NCI-H2196 treated with DMSO at 0.1 percent for 48 hours (cell line): ENCODE data around the gene ATG10.
"Not testable (repeated sequence)": the region's sequence is repeated elsewhere in the genome, so short reads cannot be mapped to it uniquely, and the experiment has no call there.

Experiments
- DNase-seq: peaks from one replicate; lab custom pipeline; 2025; ENCODE audit not compliant: unreplicated experiment; lab: John Stamatoyannopoulos, UW

The ATG10 gene

DNA sequence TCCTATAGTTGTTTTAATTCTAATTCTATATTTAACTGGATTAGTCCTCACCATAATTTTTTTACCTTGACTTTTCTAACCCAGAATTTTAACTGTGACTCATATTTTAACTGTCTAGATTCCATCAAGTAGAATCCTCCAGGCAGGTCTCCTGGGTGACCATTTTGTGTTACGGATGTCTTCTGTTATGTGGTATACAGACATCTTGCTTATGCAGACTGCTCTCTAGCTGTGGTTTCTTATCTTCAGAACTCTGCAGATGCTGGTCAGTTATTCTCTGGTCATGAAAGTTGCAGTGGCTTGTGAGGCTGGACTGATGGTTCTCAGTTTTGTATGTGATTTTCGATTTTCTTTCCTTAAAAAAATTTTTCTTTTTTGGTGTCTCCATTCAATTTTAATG lies 139.4 kb downstream of the ATG10 start:
- no peak for DNase-seq

DNA sequence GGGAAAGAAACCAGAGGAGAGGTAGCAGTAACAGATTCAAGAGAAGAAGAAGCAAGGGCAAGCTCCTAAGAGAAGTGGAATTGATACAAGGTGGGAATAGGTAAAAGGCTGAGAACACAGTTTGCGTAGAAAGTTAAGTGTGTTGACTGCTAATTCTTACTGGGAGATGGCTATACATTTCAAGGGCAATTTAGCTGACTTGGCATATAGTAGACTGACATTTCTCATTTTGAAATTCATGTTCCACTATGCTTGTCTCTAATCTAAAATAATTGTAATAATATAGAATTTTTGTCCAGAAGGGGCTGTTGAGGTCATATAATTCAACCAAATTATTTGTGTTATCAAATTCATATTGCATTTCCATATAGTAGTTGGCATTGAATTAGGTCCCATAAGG lies 144.0 kb downstream of the ATG10 start:
- DNase-seq, result no peak

DNA sequence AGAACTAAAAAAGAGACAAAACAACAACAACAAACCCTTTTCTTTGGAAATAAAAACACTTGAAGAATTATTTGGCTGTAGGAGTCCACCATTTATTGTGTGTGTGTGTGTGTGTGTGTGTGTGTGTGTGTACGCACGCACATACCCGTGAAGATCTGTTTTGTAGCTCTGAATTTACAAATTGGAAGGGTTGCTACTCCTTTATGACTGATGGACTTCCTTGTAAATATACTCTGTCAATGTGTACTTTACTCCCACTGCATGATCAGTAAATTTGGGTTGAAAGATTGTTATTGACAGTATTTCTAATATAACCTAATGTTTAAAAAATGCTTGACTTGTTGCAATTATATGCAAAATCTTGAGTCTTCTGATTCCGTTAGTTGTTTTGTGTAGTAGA lies 148.1 kb downstream of the ATG10 start:
- no peak for DNase-seq

DNA sequence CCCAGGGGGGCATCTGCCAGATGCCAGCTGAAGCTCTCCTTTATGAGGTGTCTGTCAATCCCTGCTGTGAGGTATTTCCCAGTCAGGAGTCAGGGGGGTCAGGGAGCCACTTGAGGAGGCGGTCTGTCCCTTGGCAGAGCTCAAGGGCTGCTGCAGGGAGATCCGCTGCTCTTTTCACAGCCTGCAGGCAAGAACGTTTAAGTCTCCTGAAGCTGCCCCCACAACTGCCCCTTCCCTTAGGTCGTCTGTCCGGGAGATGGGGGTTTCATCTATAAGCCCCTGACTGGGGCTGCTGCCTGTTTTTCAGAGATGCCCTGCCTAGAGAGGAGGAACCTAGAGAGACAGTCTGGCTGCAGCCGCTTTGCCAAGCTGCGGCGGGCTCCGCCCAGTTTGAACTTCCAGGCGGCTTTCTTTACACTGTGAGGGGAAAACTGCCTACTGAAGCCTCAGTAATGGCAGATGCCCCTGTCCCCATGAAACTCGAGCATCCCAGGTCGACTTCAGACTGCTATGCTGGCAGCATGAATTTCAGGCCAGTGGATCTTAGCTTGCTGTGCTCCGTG lies 158.0 kb downstream of the ATG10 start:
- no peak for DNase-seq

DNA sequence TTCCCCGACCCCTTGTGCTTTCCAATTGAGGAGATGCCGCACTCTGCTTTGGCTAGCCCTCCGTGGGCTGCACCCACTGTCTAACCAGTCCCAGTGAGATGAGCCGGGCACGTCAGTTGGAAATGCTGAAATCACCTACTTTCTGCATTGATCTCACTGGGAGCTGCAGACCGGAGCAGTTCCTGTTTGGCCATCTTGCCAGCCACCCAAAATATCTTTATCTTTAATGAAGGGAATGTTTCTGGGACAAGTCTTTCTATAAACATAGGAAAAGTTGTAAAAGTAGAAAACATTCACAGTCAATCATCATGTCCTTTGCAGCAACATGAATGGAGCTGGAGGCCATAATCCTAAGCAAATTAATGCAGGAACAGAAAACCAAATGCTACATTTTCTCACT lies 158.8 kb downstream of the ATG10 start:
- DNase-seq, result no peak

DNA sequence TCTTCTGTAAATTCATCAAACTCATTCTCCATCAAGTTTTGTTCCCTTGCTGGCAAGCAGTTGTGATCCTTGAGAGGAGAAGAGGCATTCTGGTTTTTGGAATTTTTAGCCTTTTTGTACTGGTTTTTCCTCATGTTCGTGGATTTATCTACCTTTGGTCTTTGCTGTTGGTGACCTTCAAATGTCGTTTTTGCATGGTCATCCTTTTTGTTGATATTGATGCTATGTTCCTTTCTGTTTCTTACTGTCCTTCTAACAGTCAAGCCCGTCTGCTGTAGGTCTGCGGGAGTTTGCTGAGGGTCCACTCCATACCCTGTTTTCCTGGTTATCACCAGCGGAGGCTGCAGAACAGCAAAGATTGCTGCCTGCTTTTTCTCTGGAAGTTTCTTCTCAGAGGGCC lies 165.4 kb downstream of the ATG10 start:
- no peak for DNase-seq

DNA sequence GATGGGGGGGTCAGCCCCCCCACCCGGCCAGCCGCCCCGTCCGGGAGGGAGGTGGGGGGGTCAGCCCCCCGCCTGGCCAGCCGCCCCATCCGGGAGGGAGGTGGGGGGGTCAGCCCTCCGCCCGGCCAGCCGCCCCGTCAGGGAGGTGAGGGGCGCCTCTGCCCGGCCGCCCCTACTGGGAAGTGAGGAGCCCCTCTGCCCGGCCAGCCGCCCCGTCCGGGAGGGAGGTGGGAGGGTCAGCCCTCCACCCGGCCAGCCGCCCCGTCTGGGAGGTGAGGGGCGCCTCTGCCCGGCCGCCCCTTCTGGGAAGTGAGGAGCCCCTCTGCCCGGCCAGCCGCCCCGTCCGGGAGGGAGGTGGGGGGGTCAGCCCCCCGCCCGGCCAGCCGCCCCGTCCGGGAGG lies 168.0 kb downstream of the ATG10 start:
- not testable (repeated sequence) for DNase-seq

DNA sequence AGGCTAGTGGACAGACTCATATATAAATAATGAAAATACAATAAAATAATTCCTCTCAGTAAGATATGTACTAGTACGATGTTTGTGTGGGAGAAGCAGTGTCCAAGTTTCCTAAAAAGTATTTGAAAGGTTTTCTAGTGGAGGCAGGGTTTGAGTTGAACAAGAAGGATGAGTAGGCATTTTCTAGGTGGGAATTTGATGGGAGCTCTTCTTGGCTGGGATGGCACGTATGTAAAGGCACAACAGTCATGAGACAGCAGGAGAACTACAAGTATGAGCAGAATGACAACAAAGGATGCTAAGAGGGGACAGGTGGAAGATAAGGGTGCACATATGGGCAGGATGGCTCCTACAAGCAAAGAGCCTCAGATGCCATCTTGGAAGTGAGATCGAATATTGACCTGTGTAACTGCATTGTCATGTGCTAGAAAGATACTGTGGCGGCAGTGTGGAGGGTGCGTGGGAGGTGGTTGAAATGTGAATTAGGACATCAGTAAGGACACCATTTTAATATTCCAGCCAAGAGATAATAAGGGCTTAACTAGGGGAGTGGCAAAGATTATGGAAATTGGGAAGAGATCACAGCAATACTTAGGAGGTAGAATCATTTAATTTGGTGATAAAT lies 170.5 kb downstream of the ATG10 start:
- no peak for DNase-seq

DNA sequence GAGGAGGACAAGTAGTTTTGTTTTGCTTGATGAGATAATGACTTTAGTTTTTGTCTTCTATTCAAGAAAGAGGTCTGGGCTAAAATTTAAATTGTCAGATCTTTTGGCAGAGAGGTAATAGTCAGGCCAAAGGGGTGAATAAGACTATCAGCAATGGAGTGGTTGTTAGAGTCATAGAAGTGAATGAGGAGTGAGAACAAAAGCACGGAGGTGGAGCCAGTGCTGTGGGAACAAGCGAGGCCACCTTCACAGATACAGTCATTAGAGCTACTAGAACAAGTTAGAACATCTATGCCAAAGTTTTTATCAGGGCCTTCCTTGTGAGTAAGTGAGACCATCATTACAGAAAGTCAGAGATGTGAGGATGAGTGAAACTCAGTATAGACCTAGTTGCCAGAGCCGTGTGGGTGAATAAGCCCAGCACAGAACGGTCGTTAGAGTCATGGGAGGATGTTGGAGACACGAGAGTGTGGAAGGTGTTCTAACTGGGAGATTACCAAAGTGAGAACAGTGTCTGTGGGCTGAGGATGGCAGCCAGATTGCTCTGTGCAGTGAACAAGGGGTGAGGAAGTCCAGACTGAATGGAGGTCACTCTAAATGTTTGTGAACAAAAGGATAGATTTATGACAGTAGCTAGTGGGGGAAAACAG lies 171.2 kb downstream of the ATG10 start:
- DNase-seq, result no peak

DNA sequence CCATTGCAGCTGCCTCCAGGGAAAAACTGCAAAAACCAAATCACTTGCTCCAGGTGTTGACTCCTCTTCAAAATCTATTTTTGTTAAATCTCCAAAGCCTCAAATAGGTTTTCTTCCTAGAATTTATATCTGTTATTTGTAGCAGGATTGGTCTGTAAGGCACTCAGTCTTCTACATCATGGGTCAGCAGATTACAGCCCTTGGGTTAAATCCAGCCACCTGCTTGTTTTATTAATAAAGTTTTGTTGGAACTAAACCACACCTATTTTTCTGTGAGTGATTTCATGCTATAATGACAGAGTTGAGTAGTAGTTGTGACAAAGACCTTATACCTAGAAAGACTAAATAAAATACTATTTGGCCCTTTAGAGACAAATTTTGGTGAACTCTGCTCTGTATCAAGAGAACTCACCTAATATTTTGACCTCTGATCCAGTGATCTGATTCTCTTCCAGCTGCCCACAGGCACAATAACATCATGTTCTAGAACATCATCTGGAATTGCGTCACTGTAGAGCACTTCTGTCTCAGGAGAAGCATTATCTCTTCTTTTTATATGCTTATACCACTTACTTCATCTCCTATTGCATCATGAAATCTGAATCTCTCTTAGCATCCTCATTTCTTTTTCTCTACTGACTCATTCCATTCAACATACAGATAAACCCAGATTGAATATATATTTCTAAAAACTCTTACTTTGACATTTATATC lies 176.2 kb downstream of the ATG10 start:
- DNase-seq, result no peak

DNA sequence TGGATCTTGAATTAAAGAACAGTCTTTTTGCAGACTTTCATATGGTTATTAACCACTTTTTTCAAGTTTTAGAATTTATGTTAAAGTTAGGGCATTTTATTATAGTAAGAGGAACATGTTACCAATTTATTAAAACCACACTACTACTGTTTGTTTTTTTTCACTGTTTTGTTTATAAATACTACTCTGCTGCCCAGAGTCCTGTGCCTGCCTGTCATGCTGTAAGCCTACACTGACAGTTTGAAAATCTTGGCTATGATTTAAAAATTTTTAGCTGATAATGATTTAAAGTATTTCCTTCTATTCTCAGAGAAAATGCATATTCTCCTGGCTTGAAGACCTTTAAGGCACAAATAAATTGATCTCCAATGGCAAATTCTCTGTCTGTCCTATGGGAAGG lies 177.6 kb downstream of the ATG10 start:
- DNase-seq, result no peak

DNA sequence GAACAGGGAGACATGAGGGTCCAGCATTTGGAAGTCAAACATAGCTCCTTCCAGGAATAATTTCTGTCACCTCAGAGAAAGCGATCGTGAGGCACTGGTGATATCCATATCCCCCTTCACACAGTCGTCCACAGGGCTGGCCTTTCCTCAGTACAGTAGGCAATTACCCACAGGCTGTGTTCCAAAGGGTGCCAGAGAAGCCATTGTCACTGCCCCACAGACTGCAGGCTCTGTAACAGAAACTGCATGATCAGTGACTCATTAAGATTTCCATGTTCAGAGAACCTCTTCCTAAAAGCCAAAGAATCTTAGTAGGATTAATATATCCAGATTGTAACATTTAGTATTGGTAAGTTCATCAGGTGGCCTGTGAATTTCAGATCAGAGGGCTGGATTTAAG lies 178.7 kb downstream of the ATG10 start:
- no peak for DNase-seq

DNA sequence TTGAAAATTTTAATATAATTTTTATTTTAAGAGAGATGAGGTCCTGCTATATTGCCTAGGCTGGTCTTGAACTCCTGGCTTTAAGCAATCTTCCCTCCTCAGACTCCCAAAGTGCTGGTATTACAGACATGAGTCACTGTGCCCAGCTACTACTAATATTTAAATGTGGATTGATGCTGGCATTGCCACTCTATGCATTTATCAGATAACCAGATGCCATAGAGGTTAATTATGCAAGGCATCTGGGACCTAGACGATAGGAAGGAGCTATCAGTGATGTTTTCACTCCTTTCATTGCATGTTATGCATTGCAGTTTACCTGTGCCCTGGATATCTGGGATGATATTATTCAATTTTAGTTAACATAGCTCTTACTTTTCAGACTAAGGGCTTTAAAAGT lies 179.4 kb downstream of the ATG10 start:
- DNase-seq, result no peak

DNA sequence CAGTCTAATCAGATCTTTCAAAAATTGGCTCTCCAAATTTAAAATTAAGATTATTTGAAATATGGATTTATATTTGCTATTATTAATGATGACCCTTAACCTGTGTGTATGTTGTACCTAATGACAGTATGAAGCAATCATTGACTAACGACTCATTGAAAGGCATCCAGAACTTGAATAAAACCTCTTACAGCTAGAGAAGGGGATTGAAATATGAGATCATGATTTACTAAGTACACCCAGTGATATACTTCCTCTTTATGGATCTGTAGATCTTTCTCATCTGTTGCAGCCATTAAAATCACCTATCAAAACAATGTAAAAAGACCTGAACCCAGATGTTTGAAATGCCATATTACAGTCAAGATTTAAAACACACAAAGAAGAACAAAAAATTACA lies 179.8 kb downstream of the ATG10 start:
- no peak for DNase-seq

DNA sequence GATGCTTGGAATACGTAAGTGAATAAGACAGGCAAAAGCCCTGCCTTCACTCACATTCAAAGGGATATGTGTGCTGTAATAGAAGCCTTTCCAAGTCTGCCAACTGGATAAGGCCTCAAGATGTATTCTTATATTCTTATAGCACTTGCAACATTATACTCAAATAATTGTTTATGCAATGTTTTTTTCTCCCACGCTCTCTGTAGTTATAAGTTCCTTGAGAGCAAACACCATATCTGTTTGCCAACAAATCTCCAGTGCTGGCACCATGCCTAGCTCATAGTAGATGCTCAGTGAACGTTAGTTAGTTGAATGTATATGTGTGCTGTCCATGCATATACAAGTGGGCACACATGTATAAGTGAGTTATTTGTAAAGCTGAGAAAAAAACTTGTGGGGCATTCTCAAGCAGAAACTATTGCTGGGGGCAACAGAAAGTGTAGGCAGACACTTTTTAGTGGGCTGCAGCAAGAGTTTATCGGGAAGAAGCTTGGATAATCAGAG lies 181.2 kb downstream of the ATG10 start:
- no peak for DNase-seq

DNA sequence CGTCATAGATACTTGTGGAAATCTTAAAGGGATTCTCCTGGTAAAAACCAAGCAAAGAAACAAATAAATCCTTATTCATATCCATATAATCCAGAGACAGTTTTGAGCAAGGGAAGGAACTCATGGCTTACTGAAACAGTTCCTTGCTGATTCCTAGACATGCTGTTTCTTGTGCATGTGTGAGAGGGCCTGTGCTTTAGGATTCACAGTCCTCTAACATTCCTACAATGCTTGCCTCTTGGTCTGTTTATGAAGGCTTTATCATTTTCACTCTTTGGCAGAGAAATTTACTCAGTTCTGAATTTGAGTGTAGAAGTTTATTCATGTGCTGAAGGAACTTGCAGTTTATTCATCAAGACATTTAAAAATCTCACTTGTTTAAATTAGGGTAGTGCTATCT lies 183.0 kb downstream of the ATG10 start:
- no peak for DNase-seq

DNA sequence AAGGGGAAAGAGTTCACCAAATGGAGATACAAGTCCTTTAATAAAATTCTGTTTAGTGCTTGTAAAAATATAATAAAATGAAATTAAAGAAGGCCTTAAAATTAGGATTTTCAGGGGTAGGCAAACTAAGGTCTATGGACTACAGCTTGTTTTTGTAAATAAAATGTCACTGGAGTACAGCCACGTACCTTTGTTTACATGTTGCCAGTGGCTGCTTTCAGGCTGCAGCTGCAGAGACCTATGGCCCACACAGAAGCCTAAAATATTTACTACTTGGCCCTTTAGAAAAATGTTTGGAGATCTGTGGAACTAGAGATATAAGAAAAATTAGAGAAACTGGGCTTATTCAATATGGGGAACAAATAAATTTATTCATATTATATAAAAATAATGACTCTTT lies 183.5 kb downstream of the ATG10 start:
- no peak for DNase-seq

DNA sequence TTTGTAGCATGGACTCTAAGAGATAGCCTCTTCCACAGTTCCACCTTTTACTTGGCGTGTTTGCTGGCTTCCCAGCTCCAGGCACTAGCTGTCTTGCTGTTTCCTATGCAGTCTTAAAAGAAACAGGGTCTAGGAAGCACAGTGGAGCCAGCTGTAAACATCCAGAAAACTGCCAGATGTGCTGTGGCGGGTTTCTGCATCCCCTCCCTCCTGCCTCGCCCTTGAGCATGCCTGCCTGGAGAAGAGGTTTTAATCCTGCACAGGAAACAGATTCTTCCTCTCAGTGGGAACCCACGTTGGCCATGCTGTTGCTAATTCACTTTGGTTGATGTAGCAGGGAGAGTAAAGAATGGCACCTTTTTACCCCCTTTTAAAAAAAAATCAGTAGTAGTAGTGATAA lies 185.1 kb downstream of the ATG10 start:
- DNase-seq, result no peak

DNA sequence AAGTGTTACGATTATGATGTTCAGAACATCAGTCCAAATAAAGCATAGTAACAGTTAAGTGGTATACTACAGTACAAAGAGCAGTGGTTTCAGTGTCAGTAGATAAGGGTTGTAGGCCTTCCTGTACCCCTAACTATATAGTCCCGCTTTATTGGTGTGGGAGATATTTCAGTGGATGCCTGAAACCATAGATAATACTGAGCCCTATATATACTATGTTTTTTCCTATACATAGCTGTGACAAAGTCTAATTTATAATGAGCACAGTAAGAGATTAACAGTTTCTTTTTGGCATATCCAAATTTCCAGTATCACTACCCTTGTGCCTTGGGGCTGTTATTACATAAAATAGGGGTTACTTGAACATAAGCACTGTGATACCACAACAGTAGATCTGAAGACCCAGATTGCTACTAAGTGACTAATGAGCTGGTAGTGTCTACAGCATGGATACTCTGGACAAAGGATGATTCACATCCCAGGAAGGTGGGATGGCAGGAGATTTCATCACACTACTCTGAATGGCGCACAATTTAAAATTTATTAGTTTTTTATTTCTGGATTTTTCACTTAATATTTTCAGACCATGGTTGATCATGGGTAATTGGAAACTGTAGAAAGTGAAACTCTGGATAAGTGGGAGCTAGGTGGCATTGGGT lies 187.1 kb downstream of the ATG10 start:
- no peak for DNase-seq

DNA sequence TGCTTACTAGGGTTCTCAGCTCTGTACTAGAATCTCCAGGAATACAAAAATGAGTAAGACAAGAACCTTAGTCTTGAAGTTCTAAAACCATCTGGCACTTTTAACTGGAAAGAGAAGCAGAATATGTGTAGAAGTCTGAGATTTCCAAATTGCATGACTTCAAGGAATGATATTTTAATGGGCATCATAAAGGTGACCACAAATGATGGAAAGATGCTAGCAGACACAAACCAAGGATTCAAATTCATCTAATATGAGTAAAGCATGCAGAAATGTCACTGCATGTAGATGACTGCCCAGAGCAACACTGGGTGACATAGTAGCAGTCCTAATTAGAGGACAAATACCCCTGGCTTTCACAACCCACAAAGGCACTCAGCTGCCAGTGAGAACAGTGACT lies 189.1 kb downstream of the ATG10 start:
- DNase-seq, result no peak

DNA sequence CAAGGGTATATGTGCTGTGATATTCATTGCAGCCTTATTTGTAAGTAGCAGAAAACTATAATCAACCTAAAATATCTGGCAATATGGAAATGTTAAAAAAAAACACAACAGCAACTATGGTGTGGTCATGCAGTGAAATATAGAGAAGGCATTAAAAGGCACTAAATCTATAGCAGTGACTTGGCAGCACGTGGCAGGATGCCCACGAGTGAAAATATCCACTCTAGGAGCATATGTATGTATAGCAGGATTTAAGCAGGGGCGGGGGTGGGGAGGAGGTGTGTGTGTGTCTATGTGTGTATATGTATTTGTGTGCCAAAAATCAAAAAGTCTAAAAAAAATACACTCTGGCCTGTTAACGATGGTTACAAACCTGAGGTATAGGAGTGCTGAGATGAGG lies 190.8 kb downstream of the ATG10 start:
- DNase-seq, result no peak
